Panc1 (cell line): ENCODE measurements around the gene HCRTR1.

Source experiments
- SIN3A ChIP-seq: IDR thresholded peaks from 2 replicates; pipeline ENCODE4 v1.6.1; 2012; ENCODE audit warnings: low read depth, mild to moderate bottlenecking, low read length, moderate library complexity, borderline replicate concordance; ENCODE audit not compliant: insufficient read depth
- TF ChIP-seq, protein P1 (sequence below): fragments of 450-650 bp; IDR thresholded peaks from 2 replicates; pipeline ENCODE4 v1.5.1; 2017; ENCODE audit warnings: mild to moderate bottlenecking

GRCh38 chr1:31572323-31573104, 45.0 kb upstream of the HCRTR1 start:
- TF ChIP-seq, protein P1, sequence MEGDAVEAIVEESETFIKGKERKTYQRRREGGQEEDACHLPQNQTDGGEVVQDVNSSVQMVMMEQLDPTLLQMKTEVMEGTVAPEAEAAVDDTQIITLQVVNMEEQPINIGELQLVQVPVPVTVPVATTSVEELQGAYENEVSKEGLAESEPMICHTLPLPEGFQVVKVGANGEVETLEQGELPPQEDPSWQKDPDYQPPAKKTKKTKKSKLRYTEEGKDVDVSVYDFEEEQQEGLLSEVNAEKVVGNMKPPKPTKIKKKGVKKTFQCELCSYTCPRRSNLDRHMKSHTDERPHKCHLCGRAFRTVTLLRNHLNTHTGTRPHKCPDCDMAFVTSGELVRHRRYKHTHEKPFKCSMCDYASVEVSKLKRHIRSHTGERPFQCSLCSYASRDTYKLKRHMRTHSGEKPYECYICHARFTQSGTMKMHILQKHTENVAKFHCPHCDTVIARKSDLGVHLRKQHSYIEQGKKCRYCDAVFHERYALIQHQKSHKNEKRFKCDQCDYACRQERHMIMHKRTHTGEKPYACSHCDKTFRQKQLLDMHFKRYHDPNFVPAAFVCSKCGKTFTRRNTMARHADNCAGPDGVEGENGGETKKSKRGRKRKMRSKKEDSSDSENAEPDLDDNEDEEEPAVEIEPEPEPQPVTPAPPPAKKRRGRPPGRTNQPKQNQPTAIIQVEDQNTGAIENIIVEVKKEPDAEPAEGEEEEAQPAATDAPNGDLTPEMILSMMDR, result no peak
- no peak for TF ChIP-seq SIN3A
